IMR-90 (cell line): ENCODE data around the gene EBI3. TPM values are rescaled to one million over a fixed set of nuclear protein-coding genes. Genes with fewer than 3 reads are reported as not detected.

ENCODE experiments used
- ATAC-seq: fragments of 200-7000 bp; cut with Tn5 transposase; 2 replicates; pipeline ENCODE4 v1.9.1; 2020; ENCODE audit warnings: low read depth, mild to moderate bottlenecking, moderate library complexity
- BruUV-seq: library from RNA; stranded (reverse); fragments of 400-500 nt; replicated peaks from 2 replicates; lab custom pipeline; 2021; lab: Mats Ljungman, UMichigan
- CTCF ChIA-PET: fragments of 300-600 bp; formaldehyde crosslinking; extraction: SDS; loops from one replicate; lab custom pipeline; 2021; ENCODE audit warnings: antibody characterized with exemption; lab: Yijun Ruan, JAX
- POLR2A ChIA-PET: fragments of 300-600 bp; sonication (Branson Sonifier 250); formaldehyde crosslinking; loops from one replicate; lab custom pipeline; 2022; ENCODE audit warnings: antibody characterized with exemption; ENCODE audit not compliant: unreplicated experiment; lab: Charles Lee
- DNase-seq: peaks from one replicate; pipeline ENCODE4 v3.0.0; 2013
- H2AFZ ChIP-seq: replicated peaks from 2 replicates; pipeline ENCODE3; 2013; ENCODE audit warnings: low read length, mild to moderate bottlenecking; ENCODE audit not compliant: poor library complexity
- H2AK5ac ChIP-seq: 2 replicates; pipeline ENCODE4 v1.6.1; 2013; ENCODE audit warnings: low read depth, low read length, inconsistent platforms
- H2AK9ac ChIP-seq: replicated peaks from 2 replicates; pipeline ENCODE3; 2013; ENCODE audit warnings: mild to moderate bottlenecking, low read depth, low read length, moderate library complexity; ENCODE audit not compliant: poor library complexity
- H2BK120ac ChIP-seq: 2 replicates; pipeline ENCODE4 v1.6.1; 2013; ENCODE audit warnings: low read depth, low read length, inconsistent platforms
- H2BK15ac ChIP-seq: 3 replicates; pipeline ENCODE4 v1.6.1; 2013; ENCODE audit warnings: low read depth, low read length, inconsistent platforms
- H2BK20ac ChIP-seq: 2 replicates; pipeline ENCODE4 v1.6.1; 2013; ENCODE audit warnings: low read depth, mild to moderate bottlenecking, inconsistent platforms, low read length, moderate library complexity
- H2BK5ac ChIP-seq: 2 replicates; pipeline ENCODE4 v1.6.1; 2013; ENCODE audit warnings: mild to moderate bottlenecking, low read depth, low read length, inconsistent platforms; ENCODE audit not compliant: poor library complexity, severe bottlenecking
- H3K14ac ChIP-seq: replicated peaks from 2 replicates; pipeline ENCODE4 v1.6.1; 2013; ENCODE audit warnings: low read depth, low read length, inconsistent platforms
- H3K18ac ChIP-seq: 2 replicates; pipeline ENCODE4 v1.6.1; 2013; ENCODE audit warnings: low read depth, low read length, control low read depth
- H3K23ac ChIP-seq: 2 replicates; pipeline ENCODE4 v1.6.1; 2013; ENCODE audit warnings: low read depth, low read length, inconsistent platforms
- H3K27ac ChIP-seq: 2 replicates; pipeline ENCODE4 v1.5.1; 2013; ENCODE audit warnings: mild to moderate bottlenecking, control low read depth, low read length; ENCODE audit not compliant: insufficient read depth
- H3K27me3 ChIP-seq: 2 replicates; pipeline ENCODE4 v1.6.1; 2013; ENCODE audit warnings: low read length; ENCODE audit not compliant: control insufficient read depth, insufficient read depth
- H3K36me3 ChIP-seq: 2 replicates; pipeline ENCODE4 v1.6.1; 2013; ENCODE audit warnings: low read length, mixed read lengths; ENCODE audit not compliant: control insufficient read depth, insufficient read depth
- H3K4ac ChIP-seq: 2 replicates; pipeline ENCODE4 v1.6.1; 2013; ENCODE audit warnings: low read depth, low read length, inconsistent platforms
- H3K4me1 ChIP-seq: 2 replicates; pipeline ENCODE4 v1.6.1; 2013; ENCODE audit warnings: low read length, mixed read lengths; ENCODE audit not compliant: control insufficient read depth, insufficient read depth
- H3K4me2 ChIP-seq: 2 replicates; pipeline ENCODE4 v1.6.1; 2013; ENCODE audit warnings: low read depth, mild to moderate bottlenecking, control low read depth, low read length, moderate library complexity
- H3K4me3 ChIP-seq: 2 replicates; pipeline ENCODE4 v1.5.1; 2013; ENCODE audit warnings: low read depth, mild to moderate bottlenecking, control low read depth, low read length, moderate library complexity; ENCODE audit not compliant: insufficient read depth
- H3K56ac ChIP-seq: 2 replicates; pipeline ENCODE4 v1.6.1; 2013; ENCODE audit warnings: low read length, inconsistent platforms; ENCODE audit not compliant: insufficient read depth; ENCODE audit errors: extremely low read depth
- H3K79me1 ChIP-seq, 2 experiments: 2 replicates each; pipeline ENCODE4 v1.6.1; 2013; ENCODE audit warnings: low read length in 2 of 2, inconsistent platforms in 1 of 2, low read depth in 1 of 2
- H3K9ac ChIP-seq: 2 replicates; pipeline ENCODE4 v1.6.1; 2013; ENCODE audit warnings: low read depth, low read length, control low read depth
- H3K9me1 ChIP-seq: 2 replicates; pipeline ENCODE4 v1.6.1; 2013; ENCODE audit warnings: low read length, inconsistent platforms; ENCODE audit not compliant: insufficient read depth
- H3K9me3 ChIP-seq: 2 replicates; pipeline ENCODE4 v1.6.1; 2013; ENCODE audit warnings: low read length; ENCODE audit not compliant: control insufficient read depth, insufficient read depth
- H4K20me1 ChIP-seq: 2 replicates; pipeline ENCODE4 v1.6.1; 2013; ENCODE audit warnings: low read length, inconsistent platforms; ENCODE audit not compliant: insufficient read depth
- H4K5ac ChIP-seq: 2 replicates; pipeline ENCODE4 v1.6.1; 2013; ENCODE audit warnings: mild to moderate bottlenecking, low read depth, low read length, control low read depth
- H4K8ac ChIP-seq, 2 experiments: 2 replicates each; pipeline ENCODE4 v1.6.1; 2013; ENCODE audit warnings: low read depth in 2 of 2, low read length in 2 of 2, control low read depth in 1 of 2, inconsistent platforms in 1 of 2
- H4K91ac ChIP-seq: 2 replicates; pipeline ENCODE4 v1.6.1; 2013; ENCODE audit warnings: low read depth, low read length, inconsistent platforms; ENCODE audit not compliant: insufficient read depth
- BHLHE40 ChIP-seq: fragments of 150-350 bp; IDR thresholded peaks from 2 replicates; pipeline ENCODE4 v1.6.1; 2016; ENCODE audit warnings: mild to moderate bottlenecking, low read depth, low read length
- CEBPB ChIP-seq: IDR thresholded peaks from 2 replicates; pipeline ENCODE4 v1.6.1; 2012; ENCODE audit warnings: low read depth, low read length, improper control_type of control experiment
- CHD1 ChIP-seq: IDR thresholded peaks from 2 replicates; pipeline ENCODE4 v1.6.1; 2012; ENCODE audit warnings: low read depth, low read length, improper control_type of control experiment
- CTCF ChIP-seq: conservative IDR thresholded peaks from 2 replicates; pipeline ENCODE4 v1.5.1; 2012; ENCODE audit warnings: mild to moderate bottlenecking, low read depth, low read length, improper control_type of control experiment
- ELK1 ChIP-seq: fragments of 150-350 bp; IDR thresholded peaks from 2 replicates; pipeline ENCODE4 v1.6.1; 2016; ENCODE audit warnings: low read depth, mild to moderate bottlenecking, low read length, moderate library complexity, borderline replicate concordance
- FOS ChIP-seq: fragments of 150-350 bp; IDR thresholded peaks from 2 replicates; pipeline ENCODE4 v1.6.1; 2016; ENCODE audit warnings: low read depth, low read length
- MAFK ChIP-seq: IDR thresholded peaks from 2 replicates; pipeline ENCODE4 v1.6.1; 2012; ENCODE audit warnings: low read depth, low read length, improper control_type of control experiment
- MAZ ChIP-seq: IDR thresholded peaks from 2 replicates; pipeline ENCODE4 v1.6.1; 2012; ENCODE audit warnings: low read depth, mild to moderate bottlenecking, low read length, improper control_type of control experiment, moderate library complexity, borderline replicate concordance
- MXI1 ChIP-seq: IDR thresholded peaks from 2 replicates; pipeline ENCODE4 v1.6.1; 2012; ENCODE audit warnings: low read depth, mild to moderate bottlenecking, low read length, moderate library complexity, borderline replicate concordance
- NFE2L2 ChIP-seq: fragments of 150-350 bp; IDR thresholded peaks from 2 replicates; pipeline ENCODE4 v1.6.1; 2016; ENCODE audit warnings: low read depth, mild to moderate bottlenecking, low read length
- POLR2A ChIP-seq: IDR thresholded peaks from 2 replicates; pipeline ENCODE4 v1.6.1; 2012; ENCODE audit warnings: mild to moderate bottlenecking, low read depth, low read length
- RAD21 ChIP-seq: IDR thresholded peaks from 2 replicates; pipeline ENCODE4 v1.6.1; 2012; ENCODE audit warnings: low read length, improper control_type of control experiment
- RCOR1 ChIP-seq: IDR thresholded peaks from 2 replicates; pipeline ENCODE4 v1.6.1; 2012; ENCODE audit warnings: mild to moderate bottlenecking, low read length, improper control_type of control experiment; ENCODE audit not compliant: insufficient replicate concordance
- RFX5 ChIP-seq: IDR thresholded peaks from 2 replicates; pipeline ENCODE4 v1.8.0; 2012; ENCODE audit warnings: low read depth, mild to moderate bottlenecking, low read length, moderate library complexity
- SMC3 ChIP-seq: fragments of 150-350 bp; IDR thresholded peaks from 2 replicates; pipeline ENCODE4 v1.6.1; 2016; ENCODE audit warnings: low read depth, mild to moderate bottlenecking, antibody characterized with exemption, low read length, moderate library complexity
- WGBS, 2 experiments: methylation state at CpG; one replicate each; pipeline versions ENCODE4 v1.1.5 to v1.1.7; 2013; ENCODE audit warnings: missing lambda C conversion rate in 2 of 2; ENCODE audit not compliant: insufficient read length in 1 of 2; ENCODE audit errors: extremely low coverage in 2 of 2; 5-methylcytosine and 5-hydroxymethylcytosine counted together
- dilution Hi-C: fragments of 300-500 bp; cut with HindIII; formaldehyde crosslinking; loops from one replicate; pipeline ENCODE4 v1.14.3; 2018; ENCODE audit warnings: low sequenced_read_pairs; ENCODE audit not compliant: unreplicated experiment
- in situ Hi-C: fragments of 300-500 bp; cut with MboI; formaldehyde crosslinking; loops from 3 replicates; pipeline ENCODE4 v1.14.3; 2019; ENCODE audit warnings: low sequenced_read_pairs, inconsistent platforms, mixed read lengths
- intact Hi-C: fragments of 100-400 bp; cut with micrococcal nuclease; formaldehyde crosslinking; loops from 2 replicates; pipeline ENCODE4 v1.10.0; 2022
- polyA plus RNA-seq, 3 experiments: library from polyadenylated mRNA; depleted of rRNA; stranded (reverse); fragments of >200 nt; gene quantifications; 2 replicates each; pipeline ENCODE4 v1.2.3, GENCODE V29; 2012; ENCODE audit warnings: low replicate concordance in 1 of 3
- total RNA-seq: library from RNA; depleted of rRNA; stranded (reverse); fragments of >200 nt; gene quantifications from 2 replicates; pipeline ENCODE4 v1.2.3, GENCODE V29; 2012
- TF ChIP-seq, protein P1 (sequence below): fragments of 150-350 bp; IDR thresholded peaks from 2 replicates; pipeline ENCODE4 v1.6.1; 2017; ENCODE audit warnings: mild to moderate bottlenecking, antibody characterized with exemption, low read length, low read depth

Gene EBI3
- total and polyA plus RNA-seq, 2 of the 4 experiments (the other 2 are of a cell fraction), result 0.36 to 2.7 TPM

- Histone ChIP-seq H2AFZ (no peak overlapping the region), H3K27me3 (no peaks in the 10 kb centered on the region; the same call in 1 of the 2 replicates), H3K4me3 (no peak overlapping the region), H3K9me1 (peaks cover 4% of the 10 kb centered on the region; the same call in 1 of the 2 replicates), H4K20me1 (no peaks in the 10 kb centered on the region), H3K9ac (no peak overlapping the region), H3K79me1 (peaks cover 11 to 19% of the 10 kb centered on the region in 2 experiments), H3K23ac (no peak overlapping the region), H3K4me1 (0 out of 2 replicates have a peak, but pooled peaks cover 1% of the 10 kb centered on the region), H3K4me2 (no peak overlapping the region), H2BK120ac (no peak overlapping the region), H3K14ac (no peak overlapping the region), H4K5ac (no peak overlapping the region), H2BK5ac (no peak overlapping the region), H2AK5ac (no peak overlapping the region), H3K4ac (no peak overlapping the region), H2AK9ac (no peak overlapping the region), H3K27ac (no peak overlapping the region), H2BK20ac (no peak overlapping the region), H2BK15ac (no peak overlapping the region), H3K9me3 (no peaks in the 10 kb centered on the region), H4K8ac (no peak overlapping the region), H3K56ac (no peak overlapping the region), H3K36me3 (peaks cover 1% of the 10 kb centered on the region), H3K18ac (no peak overlapping the region), H4K91ac (no peak overlapping the region)
- TF ChIP-seq CEBPB, result no peak
- TF ChIP-seq RCOR1, result no peak
- TF ChIP-seq RFX5, result no peak
- no peak for TF ChIP-seq MAZ
- TF ChIP-seq MXI1, result no peak
- TF ChIP-seq MAFK, result no peak
- no peak for TF ChIP-seq BHLHE40
- no peak for TF ChIP-seq POLR2A
- TF ChIP-seq CHD1, result no peak
- no peak for TF ChIP-seq ELK1
- no peak for TF ChIP-seq CTCF
- no peak for TF ChIP-seq SMC3
- TF ChIP-seq, protein P1, sequence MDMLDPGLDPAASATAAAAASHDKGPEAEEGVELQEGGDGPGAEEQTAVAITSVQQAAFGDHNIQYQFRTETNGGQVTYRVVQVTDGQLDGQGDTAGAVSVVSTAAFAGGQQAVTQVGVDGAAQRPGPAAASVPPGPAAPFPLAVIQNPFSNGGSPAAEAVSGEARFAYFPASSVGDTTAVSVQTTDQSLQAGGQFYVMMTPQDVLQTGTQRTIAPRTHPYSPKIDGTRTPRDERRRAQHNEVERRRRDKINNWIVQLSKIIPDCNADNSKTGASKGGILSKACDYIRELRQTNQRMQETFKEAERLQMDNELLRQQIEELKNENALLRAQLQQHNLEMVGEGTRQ, result no peak
- TF ChIP-seq FOS, result no peak
- TF ChIP-seq NFE2L2, result no peak
- no peak for TF ChIP-seq RAD21
- no TSS peak for BruUV-seq
- intact Hi-C loops, result loop anchor here (5.0 kb wide), 1 partner anchor 118 kb away; the partner anchor contains the start of gene ZBTB7A
- POLR2A ChIA-PET, result no interaction called here
- in situ Hi-C loops, result no loop called here
- CTCF ChIA-PET, result no interaction called here
- ATAC-seq, result no peak
- 100% methylated on average over 1 of the region's 9 CpGs; no CpG with 5 or more reads in 1 of the 2 experiments for WGBS, 2 experiments
- dilution Hi-C loops, result no loop called here
- DNase-seq, result no peak
Measured at GRCh38 chr19:4185413-4186086, 43.8 kb upstream of the EBI3 start.
